Measurements from ENCODE around the gene GBF1. TPM values are rescaled to one million over a fixed set of nuclear protein-coding genes. Genes with fewer than 3 reads are reported as not detected.
A peak's percentile ranks its signal among the peaks of the same experiment; 100 is the strongest.

Gene GBF1
- total and polyA plus RNA-seq, 8 donors = 44.7 to 57.2 (median 46.6) TPM

DNA sequence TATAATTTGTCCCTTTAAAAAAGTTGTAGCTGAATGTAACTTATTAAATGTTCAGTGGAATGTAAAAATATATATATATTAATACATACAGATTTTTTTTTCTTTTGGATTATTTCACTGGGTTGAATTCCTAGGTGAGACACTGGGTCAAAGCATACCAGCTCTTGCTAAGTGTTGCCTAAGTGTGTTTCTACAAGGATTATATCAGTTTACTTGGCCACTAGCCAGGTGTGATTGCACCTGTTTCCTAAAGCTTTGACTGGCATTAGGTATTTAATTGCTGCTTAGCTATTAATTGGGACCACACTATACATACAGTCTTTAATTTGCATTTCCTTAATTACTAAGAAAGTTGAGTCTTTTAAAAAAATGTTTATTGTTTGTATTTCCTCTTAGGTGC lies 24.7 kb upstream of the GBF1 start:
- H3K4me1 ChIP-seq = peaks cover 4 to 5% of the 10 kb centered on the region in 2 donors
- H3K36me3 ChIP-seq = no peaks in the 10 kb centered on the region
- H3K27ac ChIP-seq = no peak overlapping the region
- no peaks in the 10 kb centered on the region for H3K27me3 ChIP-seq
- peak; percentile 33 for ATAC-seq
- no peak overlapping the region for H3K4me3 ChIP-seq
- no peaks in the 10 kb centered on the region for H3K9me3 ChIP-seq
- intact Hi-C loops (cut with DNase I) = no loop called here
- TF ChIP-seq, protein P1, sequence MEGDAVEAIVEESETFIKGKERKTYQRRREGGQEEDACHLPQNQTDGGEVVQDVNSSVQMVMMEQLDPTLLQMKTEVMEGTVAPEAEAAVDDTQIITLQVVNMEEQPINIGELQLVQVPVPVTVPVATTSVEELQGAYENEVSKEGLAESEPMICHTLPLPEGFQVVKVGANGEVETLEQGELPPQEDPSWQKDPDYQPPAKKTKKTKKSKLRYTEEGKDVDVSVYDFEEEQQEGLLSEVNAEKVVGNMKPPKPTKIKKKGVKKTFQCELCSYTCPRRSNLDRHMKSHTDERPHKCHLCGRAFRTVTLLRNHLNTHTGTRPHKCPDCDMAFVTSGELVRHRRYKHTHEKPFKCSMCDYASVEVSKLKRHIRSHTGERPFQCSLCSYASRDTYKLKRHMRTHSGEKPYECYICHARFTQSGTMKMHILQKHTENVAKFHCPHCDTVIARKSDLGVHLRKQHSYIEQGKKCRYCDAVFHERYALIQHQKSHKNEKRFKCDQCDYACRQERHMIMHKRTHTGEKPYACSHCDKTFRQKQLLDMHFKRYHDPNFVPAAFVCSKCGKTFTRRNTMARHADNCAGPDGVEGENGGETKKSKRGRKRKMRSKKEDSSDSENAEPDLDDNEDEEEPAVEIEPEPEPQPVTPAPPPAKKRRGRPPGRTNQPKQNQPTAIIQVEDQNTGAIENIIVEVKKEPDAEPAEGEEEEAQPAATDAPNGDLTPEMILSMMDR (IDR thresholded peaks at IDR 0.05) = no peak
- no peak for DNase-seq

- DNase-seq (no peak), ATAC-seq (no peak)
- H3K4me3 ChIP-seq = no peak overlapping the region
- no peaks in the 10 kb centered on the region for H3K27me3 ChIP-seq
- no peaks in the 10 kb centered on the region for H3K9me3 ChIP-seq
- peaks cover 13 to 24% of the 10 kb centered on the region in 2 donors for H3K4me1 ChIP-seq
- H3K27ac ChIP-seq = no peak overlapping the region
- TF ChIP-seq, protein P1 (IDR thresholded peaks at IDR 0.05) = no peak
- H3K36me3 ChIP-seq = no peaks in the 10 kb centered on the region
- intact Hi-C loops (cut with DNase I) = no loop called here
Observed at GRCh38 chr10:102222797-102223196, 22.5 kb upstream of the GBF1 start.

DNA sequence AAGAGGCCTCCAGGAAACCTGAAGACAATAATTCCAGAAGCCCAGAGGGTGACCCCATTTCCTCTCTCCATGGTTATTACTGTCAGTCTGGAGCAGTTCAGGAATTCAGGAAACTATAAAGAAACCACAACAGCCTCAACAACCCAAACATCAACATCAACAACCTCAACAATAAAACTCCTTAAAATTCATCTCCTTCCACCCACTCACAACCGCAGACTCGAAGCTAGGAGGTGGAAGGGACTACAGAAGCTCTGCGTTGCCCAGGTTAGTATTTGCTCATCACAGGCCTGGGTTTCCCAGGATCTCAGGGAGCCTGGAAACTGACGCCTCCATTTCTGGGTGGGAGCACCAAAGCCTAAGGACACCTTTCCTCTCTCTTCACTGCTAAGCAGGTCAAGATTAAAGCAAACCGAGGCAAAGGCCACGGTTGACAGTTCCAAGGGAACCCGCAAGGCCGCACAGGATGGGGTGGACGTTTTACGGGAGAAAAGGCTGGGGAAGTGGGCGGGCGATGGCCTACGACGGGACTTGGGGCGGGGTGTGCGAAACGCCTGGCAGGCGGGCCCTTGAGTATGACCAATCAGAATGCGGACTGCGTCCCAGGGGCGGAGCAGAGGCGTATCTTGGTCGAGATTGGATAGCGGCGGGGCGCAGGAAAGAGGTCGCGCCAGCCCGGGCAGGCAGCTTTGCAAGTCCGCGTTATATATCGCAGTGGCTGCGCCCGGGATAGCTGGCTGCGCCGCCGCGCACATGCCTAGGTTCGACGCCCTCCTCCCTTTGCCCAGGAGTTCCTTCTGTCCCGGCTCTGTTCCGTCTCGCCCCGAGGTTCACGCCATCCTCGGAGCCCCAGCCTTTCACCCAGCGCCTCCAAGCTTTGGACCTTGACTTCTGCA lies 19.4 kb upstream of the GBF1 start, which contains the start of gene ELOVL3:
ELOVL3 (plus strand) TSS at position 654 of the 896 bp plus-strand sequence. CDS start 250 bp downstream, outside the sequence.
- ATAC-seq (peak; percentile 96), DNase-seq (peak; percentile 82 to 96 (median 95))
- TF ChIP-seq, protein P1 (IDR thresholded peaks at IDR 0.05) = peak in 1 of 2 donors; percentile 21
- Histone ChIP-seq H3K27ac (peak within 1 kb of the TSS; percentile 67 to 79), H3K4me3 (peak within 1 kb of the TSS; percentile 16 to 37), H3K36me3 (no peaks in the 10 kb centered on the region), H3K4me1 (peaks cover 20 to 34% of the 10 kb centered on the region in 2 donors), H3K27me3 (peaks cover 6 to 11% of the 10 kb centered on the region in 2 donors), H3K9me3 (no peaks in the 10 kb centered on the region)
- intact Hi-C loops (cut with DNase I) = no loop called here

DNA sequence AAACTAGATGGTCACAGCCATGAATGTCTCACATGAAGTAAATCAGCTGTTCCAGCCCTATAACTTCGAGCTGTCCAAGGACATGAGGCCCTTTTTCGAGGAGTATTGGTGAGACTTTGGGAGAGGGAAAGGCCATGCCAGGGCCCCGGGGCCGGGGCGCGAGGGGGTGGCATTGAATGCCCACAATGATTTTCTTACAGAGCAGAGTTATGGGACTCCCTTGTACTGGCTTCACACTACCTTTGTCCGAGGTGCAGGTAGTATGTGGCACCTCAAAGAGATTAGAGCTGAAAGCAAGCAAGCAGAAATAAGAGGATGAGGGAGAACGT lies 18.8 kb upstream of the GBF1 start:
- no peak for DNase-seq
- H3K9me3 ChIP-seq = no peaks in the 10 kb centered on the region
- no peak for ATAC-seq
- no peaks in the 10 kb centered on the region for H3K36me3 ChIP-seq
- intact Hi-C loops (cut with DNase I) = no loop called here
- H3K4me1 ChIP-seq = peaks cover 20 to 40% of the 10 kb centered on the region in 2 donors
- peaks cover 11 to 17% of the 10 kb centered on the region in 2 donors for H3K27me3 ChIP-seq
- peak overlapping the region; percentile 16 to 37 for H3K4me3 ChIP-seq
- TF ChIP-seq, protein P1 (IDR thresholded peaks at IDR 0.05) = no peak
- peak overlapping the region in 1 of 2 donors; percentile 67 for H3K27ac ChIP-seq

GRCh38 chr10:102227050-102227449 lies 18.3 kb upstream of the GBF1 start:
- Histone ChIP-seq H3K4me3 (no peak overlapping the region), H3K4me1 (peaks cover 20 to 46% of the 10 kb centered on the region in 2 donors), H3K36me3 (no peaks in the 10 kb centered on the region), H3K9me3 (no peaks in the 10 kb centered on the region), H3K27me3 (peaks cover 16 to 23% of the 10 kb centered on the region in 2 donors), H3K27ac (peak overlapping the region in 1 of 2 donors; percentile 33)
- ATAC-seq (peak; percentile 3), DNase-seq (no peak)
- intact Hi-C loops (cut with DNase I) = no loop called here
- TF ChIP-seq, protein P1 (IDR thresholded peaks at IDR 0.05) = no peak

Measured in left lung (tissue), 10 donors.